Activated CD4-positive, alpha-beta memory T cell treated with anti-CD3 and anti-CD28 coated beads for 36 hours (primary cell): ENCODE results near the gene ARFGEF3. TPM values are rescaled to one million over a fixed set of nuclear protein-coding genes. Genes with fewer than 3 reads are reported as not detected.

Experiments
- CTCF ChIA-PET: fragments of 350-600 bp; sonication (Branson Sonifier 250); formaldehyde crosslinking; loops from one replicate; lab custom pipeline; 2021; ENCODE audit warnings: antibody characterized with exemption, inconsistent platforms; lab: Charles Lee
- POLR2A ChIA-PET: fragments of 350-600 bp; sonication (Branson Sonifier 250); formaldehyde crosslinking; loops from one replicate; lab custom pipeline; 2021; ENCODE audit warnings: antibody characterized with exemption; lab: Charles Lee
- DNase-seq: peaks from one replicate; pipeline ENCODE4 v3.0.0-alpha.2; 2020
- H3K27ac Mint-ChIP-seq: one replicate; pipeline ENCODE4 v1.8.0; 2021; ENCODE audit warnings: mixed read lengths
- H3K27me3 Mint-ChIP-seq: one replicate; pipeline ENCODE4 v1.8.0; 2021; ENCODE audit warnings: mixed read lengths
- H3K36me3 Mint-ChIP-seq: one replicate; pipeline ENCODE4 v1.8.0; 2021; ENCODE audit warnings: mixed read lengths
- H3K4me1 Mint-ChIP-seq: one replicate; pipeline ENCODE4 v1.8.0; 2021; ENCODE audit warnings: low read depth, mixed read lengths
- H3K4me3 Mint-ChIP-seq: one replicate; pipeline ENCODE4 v1.8.0; 2021; ENCODE audit warnings: mild to moderate bottlenecking, mixed read lengths
- H3K9me3 Mint-ChIP-seq: one replicate; pipeline ENCODE4 v1.8.0; 2021; ENCODE audit warnings: mixed read lengths
- intact Hi-C: fragments of 100-400 bp; cut with micrococcal nuclease; formaldehyde crosslinking; loops from one replicate; pipeline ENCODE4 v1.15.1; 2023
- total RNA-seq, 2 experiments: library from RNA; stranded (reverse); gene quantifications; one replicate each; pipeline ENCODE4 v1.2.3, GENCODE V29; 2021

The ARFGEF3 gene
- total RNA-seq, 2 experiments from 2014 or later, result 0.71 to 0.85 TPM

DNA sequence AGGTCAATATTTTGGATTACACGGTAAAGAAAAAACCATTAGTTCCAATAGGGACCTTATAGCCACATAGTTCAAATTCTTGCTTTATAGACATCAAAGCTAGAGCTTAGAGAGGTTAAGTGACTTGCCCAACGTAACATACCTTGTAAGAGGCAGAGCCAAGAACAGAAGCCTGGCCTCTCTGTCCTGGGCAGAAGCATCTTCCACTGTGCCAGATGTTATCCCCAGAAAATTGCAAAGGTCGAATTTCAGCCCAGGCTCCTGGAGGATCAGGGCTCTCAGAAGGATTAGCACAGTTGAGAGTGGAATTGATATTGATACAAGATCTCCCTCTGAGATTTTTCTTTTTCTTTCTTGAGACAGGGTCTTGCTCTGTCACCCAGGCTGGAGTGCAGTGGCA is 222.0 kb downstream of the ARFGEF3 start:
- CTCF ChIA-PET, result no interaction called here
- POLR2A ChIA-PET, result no interaction called here
- DNase-seq, result no peak

DNA sequence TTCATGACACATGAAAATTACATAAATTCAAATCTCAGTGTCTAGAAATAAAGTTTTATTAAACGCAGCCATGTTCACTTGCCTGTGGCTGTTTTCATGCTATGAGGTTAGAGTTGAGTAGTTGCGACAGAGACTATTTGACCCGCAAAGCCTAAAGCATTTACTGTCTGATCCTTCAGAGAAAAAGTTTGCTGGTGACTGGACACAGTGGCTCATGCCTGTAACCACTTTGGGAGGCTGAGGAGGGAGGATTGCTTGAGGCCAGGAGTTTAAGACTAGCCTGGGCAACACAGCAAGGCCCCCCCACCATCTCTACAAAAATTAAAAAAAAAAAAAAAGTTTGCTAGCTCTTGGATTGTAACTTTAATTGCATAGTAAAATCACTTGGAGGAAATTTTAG is 225.2 kb downstream of the ARFGEF3 start:
- Mint-ChIP-seq H3K27ac (no peak overlapping the region), H3K4me3 (no peak overlapping the region), H3K27me3 (peaks cover 7% of the 10 kb centered on the region), H3K9me3 (no peaks in the 10 kb centered on the region), H3K36me3 (no peaks in the 10 kb centered on the region), H3K4me1 (no peaks in the 10 kb centered on the region)
- intact Hi-C loops, result no loop called here
- no peak for DNase-seq
- ChIA-PET POLR2A (interaction anchor here (0.6 kb wide), 1 partner anchor 251 kb away, joined by 4 read pairs; no protein-coding TSS in a partner anchor), CTCF (no interaction called here)

More for the DNA sequence above, 222.0 kb downstream of the ARFGEF3 start:
- no peak overlapping the region for H3K4me3 Mint-ChIP-seq
- H3K36me3 Mint-ChIP-seq, result no peaks in the 10 kb centered on the region
- no peaks in the 10 kb centered on the region for H3K9me3 Mint-ChIP-seq
- H3K27me3 Mint-ChIP-seq, result peaks cover 2% of the 10 kb centered on the region
- no peaks in the 10 kb centered on the region for H3K4me1 Mint-ChIP-seq
- intact Hi-C loops, result no loop called here
- H3K27ac Mint-ChIP-seq, result no peak overlapping the region

DNA sequence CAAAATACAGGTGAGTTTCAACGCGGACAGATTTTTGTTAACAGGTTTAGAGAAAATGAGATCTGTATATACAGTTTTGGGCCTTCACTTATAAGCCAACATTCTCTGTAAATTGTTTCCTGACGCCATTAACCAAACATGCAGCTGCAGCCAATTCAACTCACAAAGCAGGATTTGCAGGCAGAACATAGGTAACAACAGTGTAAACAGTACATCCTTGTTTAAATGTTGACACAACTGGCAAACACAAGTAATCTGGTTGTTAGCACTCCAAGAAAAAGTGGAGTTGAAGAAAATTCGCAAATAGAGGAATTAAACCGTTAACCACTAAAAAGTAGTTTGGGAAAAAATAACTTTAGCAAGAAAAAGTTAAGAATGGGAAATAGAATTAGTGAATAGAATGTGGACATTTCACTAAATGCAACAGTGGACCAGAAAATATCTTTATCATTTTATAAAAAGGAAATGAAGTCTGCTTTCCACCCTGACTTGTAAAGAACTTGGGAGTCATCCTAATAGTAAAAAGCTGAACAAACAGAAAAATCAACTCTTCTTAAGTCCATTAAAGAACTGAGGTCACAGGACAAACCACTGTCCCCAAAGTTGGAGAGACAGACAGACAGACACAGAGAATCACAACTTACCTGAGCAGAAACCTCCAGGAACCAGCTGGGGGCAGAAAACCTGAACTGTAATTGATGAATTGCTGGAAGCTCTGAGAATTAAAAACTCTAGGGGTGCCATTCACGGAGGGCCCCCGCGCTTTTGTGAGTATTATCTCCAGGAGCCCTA is 226.0 kb downstream of the ARFGEF3 start:
- Mint-ChIP-seq H3K27ac (no peak overlapping the region), H3K27me3 (peaks cover 6% of the 10 kb centered on the region), H3K4me1 (no peaks in the 10 kb centered on the region), H3K9me3 (no peaks in the 10 kb centered on the region), H3K4me3 (no peak overlapping the region), H3K36me3 (no peaks in the 10 kb centered on the region)
- ChIA-PET POLR2A (interaction anchor here (0.6 kb wide), 1 partner anchor 252 kb away, joined by 4 read pairs; no protein-coding TSS in a partner anchor), CTCF (no interaction called here)
- DNase-seq, result no peak
- intact Hi-C loops, result no loop called here

GRCh38 chr6:138389551-138389950 is 227.8 kb downstream of the ARFGEF3 start:
- H3K4me3 Mint-ChIP-seq, result no peak overlapping the region
- ChIA-PET POLR2A (no interaction called here), CTCF (no interaction called here)
- no peaks in the 10 kb centered on the region for H3K9me3 Mint-ChIP-seq
- no peaks in the 10 kb centered on the region for H3K36me3 Mint-ChIP-seq
- intact Hi-C loops, result no loop called here
- H3K27me3 Mint-ChIP-seq, result peaks cover 6% of the 10 kb centered on the region
- no peak for DNase-seq
- no peaks in the 10 kb centered on the region for H3K4me1 Mint-ChIP-seq
- no peak overlapping the region for H3K27ac Mint-ChIP-seq

Other genes with a start within 250 kb of the ARFGEF3 start
- 1 to 10 TPM; 8.7 to 8.8 TPM for gene PERP, start 54.5 kb upstream of the ARFGEF3 start, total RNA-seq
- not detected for gene PBOV1, start 56.6 kb downstream of the ARFGEF3 start, total RNA-seq
- gene SMIM28, start 216.0 kb downstream of the ARFGEF3 start, total RNA-seq, result not detected
- 10 to 100 TPM; 49.5 to 49.6 TPM for gene HEBP2, start 242.3 kb downstream of the ARFGEF3 start, total RNA-seq